ENCODE data around the gene C10orf90. TPM values are rescaled to one million over a fixed set of nuclear protein-coding genes. Genes with fewer than 3 reads are reported as not detected.

Gene C10orf90
- total RNA-seq, 6 donors from 2014 or later, result 1.0 TPM; not detected in 5

DNA sequence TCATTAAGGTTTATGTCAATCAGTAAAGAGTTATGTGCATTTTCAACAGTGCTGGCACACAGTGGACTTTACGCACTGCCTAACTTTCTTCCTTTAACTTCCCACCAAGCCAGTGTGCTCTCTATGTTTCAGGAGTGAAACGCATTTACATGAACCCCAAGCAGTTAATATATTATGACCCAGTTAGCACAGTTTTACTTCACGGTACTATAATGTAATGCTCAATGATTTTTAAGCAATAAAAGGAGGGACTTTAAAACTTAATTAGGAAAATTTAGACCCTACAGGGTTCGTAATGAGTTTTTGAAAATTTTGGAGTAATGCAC, 100.3 kb downstream of the C10orf90 start:
- WGBS, 2 donors, result 66 to 73% methylated on average over 4 of the region's 4 CpGs

DNA sequence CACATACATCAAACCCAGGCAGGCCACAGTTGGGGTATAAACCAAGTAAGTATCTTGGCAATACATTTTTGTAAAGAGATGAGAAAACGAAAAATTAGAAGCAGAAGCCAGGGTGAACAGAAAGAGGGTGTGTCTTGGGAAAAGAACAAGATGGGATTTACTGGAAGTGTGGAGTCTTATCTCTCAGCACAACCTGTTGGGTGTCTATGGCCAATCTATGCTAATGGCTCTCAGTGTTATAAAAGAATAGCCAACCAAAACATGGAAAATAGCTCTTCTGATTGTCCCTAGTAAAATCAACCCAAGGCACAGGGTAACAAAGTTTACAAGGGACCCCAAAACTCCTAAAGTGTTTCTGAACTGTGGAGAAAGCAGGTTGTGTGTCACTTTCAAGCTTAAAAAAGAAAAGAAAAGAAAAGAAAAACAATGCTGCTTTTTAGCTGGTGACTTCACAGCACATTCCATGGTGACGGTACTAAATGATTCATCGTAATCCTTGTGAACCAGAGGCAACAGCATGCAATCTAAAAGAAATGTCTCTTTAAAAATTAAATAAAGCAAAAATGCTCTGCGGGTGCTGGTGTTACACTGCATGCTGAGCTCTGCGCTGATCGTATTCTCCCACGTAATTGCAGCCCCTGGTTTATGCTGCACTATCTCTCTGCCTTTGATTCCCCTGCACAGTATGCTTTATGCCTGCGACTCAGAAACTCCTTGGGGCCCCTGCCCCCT, 100.8 kb downstream of the C10orf90 start:
- H3K36me3 ChIP-seq, result no peaks in the 10 kb centered on the region
- no peak overlapping the region for H3K4me3 ChIP-seq
- WGBS, 2 donors, result 44 to 47% methylated on average over 8 of the region's 8 CpGs
- no peaks in the 10 kb centered on the region for H3K27me3 ChIP-seq
- no peaks in the 10 kb centered on the region for H3K9me3 ChIP-seq
- H3K4me1 ChIP-seq, result no peaks in the 10 kb centered on the region
- DNase-seq, result no peak
- H3K27ac ChIP-seq, result no peak overlapping the region
- no peak for TF ChIP-seq POLR2A (IDR thresholded peaks at IDR 0.05)
- TF ChIP-seq EP300 (IDR thresholded peaks at IDR 0.05), result no peak
- TF ChIP-seq POLR2AphosphoS5 (IDR thresholded peaks at IDR 0.05), result no peak
- TF ChIP-seq, protein P1, sequence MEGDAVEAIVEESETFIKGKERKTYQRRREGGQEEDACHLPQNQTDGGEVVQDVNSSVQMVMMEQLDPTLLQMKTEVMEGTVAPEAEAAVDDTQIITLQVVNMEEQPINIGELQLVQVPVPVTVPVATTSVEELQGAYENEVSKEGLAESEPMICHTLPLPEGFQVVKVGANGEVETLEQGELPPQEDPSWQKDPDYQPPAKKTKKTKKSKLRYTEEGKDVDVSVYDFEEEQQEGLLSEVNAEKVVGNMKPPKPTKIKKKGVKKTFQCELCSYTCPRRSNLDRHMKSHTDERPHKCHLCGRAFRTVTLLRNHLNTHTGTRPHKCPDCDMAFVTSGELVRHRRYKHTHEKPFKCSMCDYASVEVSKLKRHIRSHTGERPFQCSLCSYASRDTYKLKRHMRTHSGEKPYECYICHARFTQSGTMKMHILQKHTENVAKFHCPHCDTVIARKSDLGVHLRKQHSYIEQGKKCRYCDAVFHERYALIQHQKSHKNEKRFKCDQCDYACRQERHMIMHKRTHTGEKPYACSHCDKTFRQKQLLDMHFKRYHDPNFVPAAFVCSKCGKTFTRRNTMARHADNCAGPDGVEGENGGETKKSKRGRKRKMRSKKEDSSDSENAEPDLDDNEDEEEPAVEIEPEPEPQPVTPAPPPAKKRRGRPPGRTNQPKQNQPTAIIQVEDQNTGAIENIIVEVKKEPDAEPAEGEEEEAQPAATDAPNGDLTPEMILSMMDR (IDR thresholded peaks at IDR 0.05), result no peak
- peak in 1 of 2 donors; percentile 75 for ATAC-seq (ENCODE audit: low FRiP score in 2 of 2)

More for the DNA sequence above, 100.3 kb downstream of the C10orf90 start:
- H3K9me3 ChIP-seq, result no peaks in the 10 kb centered on the region
- no peaks in the 10 kb centered on the region for H3K36me3 ChIP-seq
- no peak overlapping the region for H3K4me3 ChIP-seq
- DNase-seq (no peak), ATAC-seq (ENCODE audit: low FRiP score in 2 of 2) (no peak)
- TF ChIP-seq EP300 (IDR thresholded peaks at IDR 0.05) (no peak), POLR2AphosphoS5 (IDR thresholded peaks at IDR 0.05) (no peak), POLR2A (IDR thresholded peaks at IDR 0.05) (no peak)
- TF ChIP-seq, protein P1 (IDR thresholded peaks at IDR 0.05), result no peak
- H3K27ac ChIP-seq, result no peak overlapping the region
- no peaks in the 10 kb centered on the region for H3K4me1 ChIP-seq
- H3K27me3 ChIP-seq, result no peaks in the 10 kb centered on the region

DNA sequence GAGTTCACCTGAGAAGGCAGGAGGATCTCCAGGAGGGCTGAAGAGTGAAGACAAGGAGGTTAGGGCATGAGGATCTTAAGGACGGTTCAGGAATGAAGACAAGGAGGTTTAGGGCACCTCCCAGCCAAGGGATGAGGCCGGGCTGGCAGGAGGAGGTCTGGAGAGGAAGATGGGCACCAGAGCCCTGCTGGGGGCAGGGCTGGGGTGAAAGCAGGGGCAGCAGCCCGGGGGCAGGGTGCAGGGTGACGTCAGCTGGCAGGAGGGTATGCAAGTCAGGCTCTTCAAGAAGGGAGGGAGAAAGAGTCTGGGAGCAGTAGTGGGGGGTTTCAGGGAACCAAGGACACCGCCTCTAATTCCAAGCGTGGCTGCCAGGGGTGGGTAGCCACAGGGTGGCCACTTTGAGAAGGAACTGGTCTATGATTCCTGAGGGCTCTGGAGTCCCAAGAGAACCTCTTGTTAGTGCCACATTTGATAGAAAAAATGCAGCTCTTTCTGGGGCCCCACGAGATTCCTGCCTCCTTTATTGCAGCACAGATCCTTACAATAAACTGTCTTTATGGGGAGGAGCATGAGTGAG, 101.6 kb downstream of the C10orf90 start:
- Histone ChIP-seq H3K4me1 (no peaks in the 10 kb centered on the region), H3K9me3 (no peaks in the 10 kb centered on the region), H3K4me3 (no peak overlapping the region), H3K36me3 (no peaks in the 10 kb centered on the region), H3K27me3 (no peaks in the 10 kb centered on the region), H3K27ac (no peak overlapping the region)
- ATAC-seq (ENCODE audit: low FRiP score in 2 of 2), result no peak
- peak in 1 of 2 donors; percentile 42 for DNase-seq
- TF ChIP-seq EP300 (IDR thresholded peaks at IDR 0.05) (no peak), POLR2A (IDR thresholded peaks at IDR 0.05) (no peak), POLR2AphosphoS5 (IDR thresholded peaks at IDR 0.05) (no peak)
- TF ChIP-seq, protein P1 (IDR thresholded peaks at IDR 0.05), result no peak
- 67 to 68% methylated on average over 7 of the region's 7 CpGs for WGBS, 2 donors

DNA sequence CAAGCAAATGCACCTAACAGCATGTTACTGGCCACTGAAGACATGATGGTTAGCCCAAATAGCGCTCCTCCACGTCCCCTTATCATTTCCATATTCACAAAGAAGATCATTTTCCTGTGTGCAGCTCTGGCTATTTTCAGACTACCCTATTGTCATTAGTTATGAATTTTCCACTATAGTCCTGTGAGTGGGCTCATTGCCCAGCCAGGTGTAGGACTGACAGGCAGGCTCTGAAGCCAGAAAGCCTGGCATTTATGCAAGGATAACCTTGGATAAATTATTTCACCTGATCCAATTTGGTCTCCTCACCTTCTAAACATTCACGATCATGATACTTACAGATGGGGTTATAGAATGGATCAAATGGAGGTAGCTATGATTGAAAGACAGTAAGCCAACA, 104.6 kb downstream of the C10orf90 start:
- no peak overlapping the region for H3K27ac ChIP-seq
- H3K9me3 ChIP-seq, result no peaks in the 10 kb centered on the region
- DNase-seq, result no peak
- no peaks in the 10 kb centered on the region for H3K36me3 ChIP-seq
- no peak for ATAC-seq (ENCODE audit: low FRiP score in 2 of 2)
- H3K27me3 ChIP-seq, result no peaks in the 10 kb centered on the region
- TF ChIP-seq POLR2AphosphoS5 (IDR thresholded peaks at IDR 0.05) (no peak), EP300 (IDR thresholded peaks at IDR 0.05) (no peak), POLR2A (IDR thresholded peaks at IDR 0.05) (no peak)
- TF ChIP-seq, protein P1 (IDR thresholded peaks at IDR 0.05), result no peak
- WGBS, 2 donors, result 74 to 96% methylated on average over 3 of the region's 3 CpGs
- no peak overlapping the region for H3K4me3 ChIP-seq
- H3K4me1 ChIP-seq, result no peaks in the 10 kb centered on the region

DNA sequence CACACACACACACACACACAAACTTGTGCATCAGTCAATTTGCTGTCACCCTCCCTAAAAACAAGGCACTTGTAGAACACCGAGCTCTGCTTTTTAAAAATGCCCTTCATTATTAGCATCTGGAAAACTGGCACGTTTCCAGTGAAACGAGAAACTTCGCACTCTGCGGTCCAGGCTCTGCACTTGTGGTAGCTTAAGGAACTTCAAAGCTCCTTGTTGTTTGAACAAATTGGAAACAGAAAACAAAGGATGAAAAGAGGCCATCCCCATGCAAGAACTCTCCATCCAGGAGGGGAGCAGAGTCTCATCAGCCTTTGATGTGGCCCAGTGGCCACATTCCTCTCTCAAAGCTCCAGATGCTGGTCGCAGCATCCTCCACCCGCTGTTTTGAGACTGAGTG, 105.1 kb downstream of the C10orf90 start:
- ATAC-seq (ENCODE audit: low FRiP score in 2 of 2) (no peak), DNase-seq (no peak)
- 68 to 79% methylated on average over 7 of the region's 7 CpGs for WGBS, 2 donors
- TF ChIP-seq POLR2A (IDR thresholded peaks at IDR 0.05), result no peak
- TF ChIP-seq, protein P1 (IDR thresholded peaks at IDR 0.05), result no peak
- TF ChIP-seq POLR2AphosphoS5 (IDR thresholded peaks at IDR 0.05), result no peak
- TF ChIP-seq EP300 (IDR thresholded peaks at IDR 0.05), result no peak
- H3K27ac ChIP-seq, result no peak overlapping the region
- H3K4me3 ChIP-seq, result no peak overlapping the region
- no peaks in the 10 kb centered on the region for H3K4me1 ChIP-seq
- no peaks in the 10 kb centered on the region for H3K36me3 ChIP-seq
- no peaks in the 10 kb centered on the region for H3K9me3 ChIP-seq
- no peaks in the 10 kb centered on the region for H3K27me3 ChIP-seq
